ENCODE measurements around the gene GPRIN2. TPM values are rescaled to one million over a fixed set of nuclear protein-coding genes. Genes with fewer than 3 reads are reported as not detected.
A peak's percentile ranks its signal among the peaks of the same experiment; 100 is the strongest.

The GPRIN2 gene
- total RNA-seq, 1 experiment from 2014 or later: 12.8 TPM

- H3K4me3 Mint-ChIP-seq (ENCODE audit: low read depth, unreplicated experiment): peak overlapping the region; percentile 27
- H3K4me1 Mint-ChIP-seq (ENCODE audit: low read depth, unreplicated experiment): peaks cover 55% of the 10 kb centered on the region
- H3K27me3 Mint-ChIP-seq (ENCODE audit: unreplicated experiment): no peaks in the 10 kb centered on the region
- DNase-seq: peak; percentile 73
- H3K27ac Mint-ChIP-seq (ENCODE audit: unreplicated experiment): peak overlapping the region; percentile 89
- TF ChIP-seq CTCF (IDR thresholded peaks at IDR 0.05; ENCODE audit: unreplicated experiment): no peak
- CTCF ChIA-PET: interaction anchor here (0.8 to 3.2 kb wide), 10 partner anchors 9 to 1236 kb away, joined by 3 to 14 read pairs (median 6); no protein-coding TSS in a partner anchor
- intact Hi-C loops (cut with micrococcal nuclease; ENCODE audit: unreplicated experiment): loop anchor here (1.0 kb wide), 1 partner anchor 14 kb away; no protein-coding TSS in a partner anchor
- no peaks in the 10 kb centered on the region for H3K9me3 Mint-ChIP-seq (ENCODE audit: low read depth, unreplicated experiment)
- peaks cover 11% of the 10 kb centered on the region for H3K36me3 Mint-ChIP-seq (ENCODE audit: insufficient read depth, unreplicated experiment)
- BruUV-seq (replicated peaks): no TSS peak
Observed at GRCh38 chr10:46539596-46540411, 16.7 kb downstream of the GPRIN2 start.

DNA sequence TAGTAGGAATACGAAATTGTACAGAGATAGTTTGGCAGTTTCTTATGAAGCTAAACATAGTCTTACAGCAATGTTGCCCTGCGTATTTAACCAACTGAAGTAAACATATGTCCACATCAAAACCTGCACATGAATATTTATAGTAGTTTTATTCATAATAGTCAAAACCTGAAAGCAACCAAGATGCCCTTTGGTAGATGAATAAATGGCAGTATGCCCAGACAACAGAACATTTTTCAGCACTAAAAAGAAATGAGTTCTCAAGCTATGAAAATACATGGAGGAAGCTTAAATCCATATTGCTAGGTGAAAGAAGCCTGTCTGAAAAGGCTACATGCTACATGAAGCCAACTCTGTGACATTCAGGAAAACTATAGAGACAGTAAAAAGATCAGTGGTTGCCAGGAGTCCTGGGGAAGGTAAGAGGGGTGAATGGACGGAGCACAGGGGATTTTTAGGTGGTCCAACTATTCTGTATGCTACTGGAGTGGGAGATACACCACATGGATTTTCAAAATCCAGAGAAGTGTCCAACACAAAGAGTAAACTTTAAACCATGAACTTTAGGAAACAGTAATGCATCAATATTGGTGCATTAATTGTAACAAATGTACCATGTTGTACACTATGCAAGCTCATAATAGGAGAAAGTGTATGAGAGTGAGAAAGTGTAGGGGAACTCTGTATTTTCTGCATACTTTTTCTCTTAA, 17.6 kb downstream of the GPRIN2 start:
- no peaks in the 10 kb centered on the region for H3K9me3 Mint-ChIP-seq (ENCODE audit: low read depth, unreplicated experiment)
- H3K36me3 Mint-ChIP-seq (ENCODE audit: insufficient read depth, unreplicated experiment): peaks cover 11% of the 10 kb centered on the region
- intact Hi-C loops (cut with micrococcal nuclease; ENCODE audit: unreplicated experiment): loop anchor here (1.0 kb wide), 1 partner anchor 13 kb away; no protein-coding TSS in a partner anchor
- peaks cover 45% of the 10 kb centered on the region for H3K4me1 Mint-ChIP-seq (ENCODE audit: low read depth, unreplicated experiment)
- no TSS peak for BruUV-seq (replicated peaks)
- no peak for DNase-seq
- CTCF ChIA-PET: interaction anchor here (0.7 to 3.2 kb wide), 9 partner anchors 9 to 1237 kb away, joined by 3 to 14 read pairs (median 6); no protein-coding TSS in a partner anchor
- no peaks in the 10 kb centered on the region for H3K27me3 Mint-ChIP-seq (ENCODE audit: unreplicated experiment)
- peak overlapping the region; percentile 58 for H3K27ac Mint-ChIP-seq (ENCODE audit: unreplicated experiment)
- TF ChIP-seq CTCF (IDR thresholded peaks at IDR 0.05; ENCODE audit: unreplicated experiment): no peak
- no peak overlapping the region for H3K4me3 Mint-ChIP-seq (ENCODE audit: low read depth, unreplicated experiment)

- intact Hi-C loops (cut with micrococcal nuclease; ENCODE audit: unreplicated experiment): no loop called here
- no peak overlapping the region for H3K4me3 Mint-ChIP-seq (ENCODE audit: low read depth, unreplicated experiment)
- CTCF ChIA-PET: interaction anchor here (1.3 to 3.2 kb wide), 5 partner anchors 8 to 22 kb away, joined by 3 to 14 read pairs (median 10); no protein-coding TSS in a partner anchor
- H3K4me1 Mint-ChIP-seq (ENCODE audit: low read depth, unreplicated experiment): peaks cover 41% of the 10 kb centered on the region
- H3K27me3 Mint-ChIP-seq (ENCODE audit: unreplicated experiment): no peaks in the 10 kb centered on the region
- peaks cover 11% of the 10 kb centered on the region for H3K36me3 Mint-ChIP-seq (ENCODE audit: insufficient read depth, unreplicated experiment)
- DNase-seq: no peak
- no peak for TF ChIP-seq CTCF (IDR thresholded peaks at IDR 0.05; ENCODE audit: unreplicated experiment)
- no peak overlapping the region for H3K27ac Mint-ChIP-seq (ENCODE audit: unreplicated experiment)
- no peaks in the 10 kb centered on the region for H3K9me3 Mint-ChIP-seq (ENCODE audit: low read depth, unreplicated experiment)
- no TSS peak for BruUV-seq (replicated peaks)
Observed at GRCh38 chr10:46538155-46538554, 18.3 kb downstream of the GPRIN2 start.

- no peak for DNase-seq
- intact Hi-C loops (cut with micrococcal nuclease; ENCODE audit: unreplicated experiment): no loop called here
- Mint-ChIP-seq H3K27ac (ENCODE audit: unreplicated experiment) (no peak overlapping the region), H3K36me3 (ENCODE audit: insufficient read depth, unreplicated experiment) (peaks cover 11% of the 10 kb centered on the region), H3K4me3 (ENCODE audit: low read depth, unreplicated experiment) (no peak overlapping the region), H3K9me3 (ENCODE audit: low read depth, unreplicated experiment) (no peaks in the 10 kb centered on the region), H3K4me1 (ENCODE audit: low read depth, unreplicated experiment) (peaks cover 32% of the 10 kb centered on the region), H3K27me3 (ENCODE audit: unreplicated experiment) (no peaks in the 10 kb centered on the region)
- CTCF ChIA-PET: interaction anchor here (0.8 kb wide), 1 partner anchor 15 kb away, joined by 3 read pairs; no protein-coding TSS in a partner anchor
- no TSS peak for BruUV-seq (replicated peaks)
- TF ChIP-seq CTCF (IDR thresholded peaks at IDR 0.05; ENCODE audit: unreplicated experiment): no peak
Observed at GRCh38 chr10:46537309-46537708, 19.1 kb downstream of the GPRIN2 start.

Measured in Calu3 (cell line).